Stimulated activated CD8-positive, alpha-beta memory T cell treated with anti-CD3 and anti-CD28 coated beads, Interleukin-7, amount 100 ng/mL, for 24 hours (primary cell): ENCODE measurements around the gene MICU1.
"Not testable (repeated sequence)": the region's sequence is repeated elsewhere in the genome, so short reads cannot be mapped to it uniquely, and the experiment has no call there.

Experiments used
- DNase-seq: peaks from one replicate; pipeline ENCODE4 v3.0.0-alpha.2; 2020; ENCODE audit warnings: low read depth

Gene MICU1

GRCh38 chr10:72625608-72626443 lies at the start of gene MICU1:
TSS of gene MICU1 (minus strand) at chr10:72626079. CDS start at chr10:72566793, 59,286 bp downstream.
- peak; percentile 84 for DNase-seq

GRCh38 chr10:72674174-72674573 lies 48.3 kb upstream of the MICU1 start:
- not testable (repeated sequence) for DNase-seq

GRCh38 chr10:72673280-72673679 lies 47.4 kb upstream of the MICU1 start:
- DNase-seq: no peak

GRCh38 chr10:72667207-72667864 lies 41.5 kb upstream of the MICU1 start:
- no peak for DNase-seq

GRCh38 chr10:72665925-72666324 lies 40.0 kb upstream of the MICU1 start:
- no peak for DNase-seq

- no peak for DNase-seq
These were observed 38.1 kb upstream of the MICU1 start for GRCh38 chr10:72663971-72664370.

- DNase-seq: no peak
These were observed 35.6 kb upstream of the MICU1 start for GRCh38 chr10:72661431-72661830.

GRCh38 chr10:72660220-72660619 lies 34.3 kb upstream of the MICU1 start:
- DNase-seq: no peak

GRCh38 chr10:72659694-72660093 lies 33.8 kb upstream of the MICU1 start:
- no peak for DNase-seq

GRCh38 chr10:72658696-72659400 lies 33.0 kb upstream of the MICU1 start:
- no peak for DNase-seq

GRCh38 chr10:72654720-72655119 lies 28.8 kb upstream of the MICU1 start:
- DNase-seq: no peak

GRCh38 chr10:72653383-72654096 lies 27.7 kb upstream of the MICU1 start:
- no peak for DNase-seq

GRCh38 chr10:72649291-72649690 lies 23.4 kb upstream of the MICU1 start:
- DNase-seq: no peak

GRCh38 chr10:72648301-72648700 lies 22.4 kb upstream of the MICU1 start:
- no peak for DNase-seq

- not testable (repeated sequence) for DNase-seq
These were observed 21.1 kb upstream of the MICU1 start for GRCh38 chr10:72646971-72647370.

GRCh38 chr10:72645263-72645858 lies 19.5 kb upstream of the MICU1 start:
- DNase-seq: no peak

GRCh38 chr10:72642318-72642717 lies 16.4 kb upstream of the MICU1 start:
- DNase-seq: no peak

- DNase-seq: no peak
These were observed 13.6 kb upstream of the MICU1 start for GRCh38 chr10:72639441-72639873.

GRCh38 chr10:72638586-72639440 lies 12.9 kb upstream of the MICU1 start:
- no peak for DNase-seq

- DNase-seq: no peak
These were observed 11.5 kb upstream of the MICU1 start for GRCh38 chr10:72637398-72637857.

GRCh38 chr10:72630144-72630543 lies 4.3 kb upstream of the MICU1 start:
- DNase-seq: no peak
